HG02798 (cell line): ENCODE results near the gene RUNX2.
"Not testable (repeated sequence)": the region's sequence is repeated elsewhere in the genome, so short reads cannot be mapped to it uniquely, and the experiment has no call there.

Experiments
- ATAC-seq: cut with Tn5 transposase; IDR thresholded peaks from one replicate; pipeline ENCODE4 v1.9.1; 2021; ENCODE audit warnings: mild to moderate bottlenecking; ENCODE audit not compliant: unreplicated experiment, poor library complexity

Gene RUNX2

GRCh38 chr6:45450132-45450531 lies 122.0 kb downstream of the RUNX2 start:
- no peak for ATAC-seq

DNA sequence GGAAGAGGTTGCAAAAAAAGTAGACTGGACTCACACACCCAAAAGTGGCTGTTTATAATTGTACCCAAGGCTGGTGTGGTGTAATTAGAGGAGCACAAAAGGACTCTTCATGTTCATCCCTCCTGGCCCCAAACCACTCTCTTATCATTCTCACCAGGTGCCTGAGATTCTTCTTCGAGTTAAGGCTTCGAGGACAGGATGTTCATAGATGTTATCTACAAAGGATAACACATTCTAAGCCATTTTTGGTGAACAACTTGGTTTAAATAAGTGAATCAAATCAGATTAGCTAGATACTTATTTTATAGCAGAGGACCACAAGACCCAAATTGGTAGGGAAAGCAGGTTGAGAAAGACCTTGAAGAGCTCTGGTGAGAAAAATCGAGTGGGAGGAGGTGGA lies 122.7 kb downstream of the RUNX2 start:
- ATAC-seq: no peak

- no peak for ATAC-seq
These were observed 126.1 kb downstream of the RUNX2 start for GRCh38 chr6:45454008-45454911.

GRCh38 chr6:45455408-45455807 lies 127.3 kb downstream of the RUNX2 start:
- no peak for ATAC-seq

GRCh38 chr6:45457141-45457540 lies 129.0 kb downstream of the RUNX2 start:
- no peak for ATAC-seq

DNA sequence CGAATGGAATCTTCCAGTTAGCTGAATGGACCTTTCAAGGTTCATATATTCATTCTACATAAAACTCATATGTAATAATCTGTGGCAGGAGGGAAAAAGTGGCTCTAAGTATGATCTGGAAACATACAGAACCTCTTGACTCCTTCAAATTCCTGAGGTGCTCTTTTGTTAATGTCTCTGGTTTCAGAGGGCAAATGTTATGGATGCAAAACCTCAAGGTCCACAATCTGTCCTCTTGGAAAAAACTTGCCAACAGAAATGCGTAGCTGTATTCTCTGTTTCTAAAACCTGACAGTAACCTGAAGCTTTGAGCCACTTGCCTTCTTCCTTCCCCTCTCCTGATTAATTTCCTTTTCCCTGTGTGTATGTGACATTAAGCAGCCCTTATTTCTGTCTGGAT lies 130.5 kb downstream of the RUNX2 start:
- ATAC-seq: no peak

GRCh38 chr6:45460166-45460565 lies 132.0 kb downstream of the RUNX2 start:
- ATAC-seq: no peak

DNA sequence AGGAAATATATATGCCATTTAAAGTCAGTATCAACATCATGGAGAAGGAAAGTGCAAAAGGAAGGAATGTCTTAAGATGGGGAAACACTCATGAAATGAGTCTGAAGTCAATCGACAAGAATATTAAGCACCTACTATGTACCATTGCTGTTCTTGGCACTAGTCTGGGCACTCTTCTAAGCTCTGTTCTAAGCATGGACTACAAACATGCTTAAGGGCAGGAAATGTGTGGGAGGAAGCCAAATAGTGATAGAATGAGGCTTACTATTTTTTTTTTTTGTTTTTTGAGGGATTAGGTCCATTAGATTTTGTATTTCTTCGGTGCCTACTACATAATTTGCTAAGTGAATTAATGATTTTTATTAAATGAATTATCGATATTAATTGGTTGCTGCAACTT lies 133.4 kb downstream of the RUNX2 start:
- no peak for ATAC-seq

GRCh38 chr6:45462190-45463134 lies 134.3 kb downstream of the RUNX2 start:
- ATAC-seq: no peak

DNA sequence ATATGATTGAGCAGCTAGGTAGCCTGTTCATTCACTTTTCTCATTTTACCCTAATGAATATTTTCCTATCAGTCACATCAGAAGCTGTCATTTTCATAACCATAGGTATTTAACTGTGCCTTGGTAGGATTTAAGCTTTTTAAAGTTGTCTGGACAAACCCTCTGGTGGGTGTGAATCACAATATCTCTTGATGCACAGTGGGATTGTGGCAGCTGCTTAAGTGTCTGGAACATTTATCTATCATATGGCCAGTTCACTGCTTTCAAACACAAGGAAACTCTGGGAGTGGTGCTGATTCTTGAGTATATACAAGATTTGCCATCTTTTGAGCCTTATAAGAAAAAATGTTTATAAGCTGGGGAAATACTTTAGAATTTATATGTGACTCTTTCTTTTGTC lies 136.6 kb downstream of the RUNX2 start:
- no peak for ATAC-seq

DNA sequence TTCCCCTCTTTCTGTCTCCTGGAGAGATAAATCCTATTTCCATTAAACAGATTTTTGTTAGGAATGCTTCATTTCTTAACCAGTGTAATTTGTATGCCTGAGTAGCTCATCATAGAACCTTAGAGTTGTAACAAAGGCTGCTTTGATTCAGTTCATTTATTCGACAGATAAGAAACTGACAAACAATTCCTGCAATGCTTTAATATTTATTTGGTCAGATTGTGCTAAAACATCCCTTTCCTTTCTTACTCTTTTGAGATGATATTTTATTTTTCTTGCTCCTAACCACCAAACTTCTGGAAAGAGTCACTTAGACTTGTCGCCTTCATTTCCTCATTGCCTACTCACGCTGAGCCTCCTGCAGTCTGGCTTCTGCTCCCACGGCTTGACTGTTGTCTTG lies 138.6 kb downstream of the RUNX2 start:
- ATAC-seq: no peak

DNA sequence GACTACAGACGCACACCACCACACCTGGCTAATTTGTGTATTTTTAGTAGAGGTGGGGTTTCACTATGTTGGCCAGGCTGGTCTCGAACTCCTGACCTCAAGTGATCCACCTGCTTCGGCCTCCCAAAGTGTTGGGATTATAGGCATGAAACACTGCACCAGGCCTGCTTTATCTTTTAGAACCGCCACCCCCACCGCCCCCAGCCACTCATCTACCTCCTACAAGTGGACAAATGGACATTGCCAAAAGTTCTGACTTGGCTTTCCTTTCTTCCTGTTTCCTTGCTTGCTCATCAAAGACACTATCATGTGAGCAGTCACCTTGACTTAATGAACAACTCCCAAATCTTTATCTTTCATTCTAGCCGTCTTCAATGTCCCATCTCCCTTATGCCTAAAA lies 139.3 kb downstream of the RUNX2 start:
- ATAC-seq: not testable (repeated sequence)

- no peak for ATAC-seq
These were observed 139.7 kb downstream of the RUNX2 start for GRCh38 chr6:45467853-45468252.

- no peak for ATAC-seq
These were observed 141.5 kb downstream of the RUNX2 start for GRCh38 chr6:45469663-45470062.

DNA sequence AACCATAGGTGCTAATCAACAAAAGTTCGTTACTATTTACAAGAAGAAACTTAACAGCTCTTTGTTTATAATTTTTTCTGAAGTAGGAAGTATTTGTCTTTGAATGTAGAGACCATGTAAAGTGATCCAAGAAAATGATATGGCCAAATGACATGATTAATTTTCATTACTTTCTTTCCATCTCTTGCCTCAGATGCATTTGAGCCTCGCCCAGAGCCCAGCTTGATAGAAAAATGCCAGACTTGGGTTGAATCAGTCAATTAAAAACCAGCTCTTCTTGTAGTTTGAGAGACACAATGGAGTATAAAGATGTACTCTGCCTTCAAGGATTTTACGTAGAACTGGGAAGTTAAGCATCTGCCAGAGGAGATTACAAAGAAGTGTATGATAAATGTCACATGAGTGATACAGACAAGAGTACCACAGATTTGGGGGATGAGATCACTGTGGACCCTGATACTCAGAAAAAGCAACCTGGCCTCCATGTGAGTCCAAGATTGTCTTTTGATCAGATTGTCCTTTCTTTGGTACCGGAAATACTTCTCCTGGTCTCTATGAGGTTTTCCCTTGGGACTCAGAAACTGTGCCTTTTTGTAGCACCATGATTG lies 142.1 kb downstream of the RUNX2 start:
- ATAC-seq: no peak

- ATAC-seq: no peak
These were observed 144.3 kb downstream of the RUNX2 start for GRCh38 chr6:45472382-45472781.

- ATAC-seq: no peak
These were observed 145.2 kb downstream of the RUNX2 start for GRCh38 chr6:45473121-45473993.

DNA sequence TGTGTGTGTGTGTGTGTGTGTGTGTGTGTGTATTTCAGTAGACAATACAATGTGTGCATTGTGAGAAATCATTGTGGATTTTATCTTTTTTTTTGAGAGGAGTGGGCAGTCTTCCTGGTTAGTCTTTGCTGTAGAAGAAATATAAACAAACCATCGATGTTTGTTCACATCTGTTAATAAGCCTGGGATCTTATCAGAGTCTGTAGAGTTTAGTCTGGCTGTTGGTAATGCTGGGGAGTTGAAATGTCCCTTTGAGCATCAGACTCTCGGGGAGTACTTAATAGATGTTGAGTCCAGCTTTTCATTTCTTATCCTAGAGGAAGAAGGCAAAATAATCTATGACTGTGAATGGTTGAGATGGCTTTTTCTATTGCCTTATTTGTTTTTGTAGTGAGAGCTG lies 146.2 kb downstream of the RUNX2 start:
- ATAC-seq: no peak

- ATAC-seq: no peak
These were observed 148.2 kb downstream of the RUNX2 start for GRCh38 chr6:45476341-45476740.

DNA sequence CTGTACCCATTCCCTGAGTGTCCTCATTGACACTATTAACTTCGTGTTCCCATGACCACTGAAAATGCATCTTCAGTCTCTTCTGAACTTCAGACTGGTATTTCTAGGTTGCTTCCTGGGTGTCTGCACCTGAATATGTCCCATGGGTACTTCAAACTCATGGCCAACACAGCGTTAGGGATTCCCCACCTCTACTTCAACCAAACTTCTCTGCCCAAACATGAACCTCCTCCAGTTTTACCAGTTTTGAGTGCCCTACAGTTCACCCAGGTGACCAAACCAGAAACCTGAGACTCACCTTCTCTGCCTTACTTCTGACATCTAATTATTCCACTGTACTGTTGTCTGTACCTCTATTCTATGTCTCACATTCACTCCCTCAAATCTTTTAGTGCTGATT lies 149.1 kb downstream of the RUNX2 start:
- no peak for ATAC-seq
